Globus pallidus (tissue), 1 donor: ENCODE results near the gene CD40.

Experiments used
- DNase-seq: peaks from one replicate; pipeline ENCODE4 v3.0.0-alpha.2; 2015; ENCODE audit warnings: low spot score

The CD40 gene

GRCh38 chr20:46148313-46149208 is 30.4 kb downstream of the CD40 start:
- no peak for DNase-seq

DNA sequence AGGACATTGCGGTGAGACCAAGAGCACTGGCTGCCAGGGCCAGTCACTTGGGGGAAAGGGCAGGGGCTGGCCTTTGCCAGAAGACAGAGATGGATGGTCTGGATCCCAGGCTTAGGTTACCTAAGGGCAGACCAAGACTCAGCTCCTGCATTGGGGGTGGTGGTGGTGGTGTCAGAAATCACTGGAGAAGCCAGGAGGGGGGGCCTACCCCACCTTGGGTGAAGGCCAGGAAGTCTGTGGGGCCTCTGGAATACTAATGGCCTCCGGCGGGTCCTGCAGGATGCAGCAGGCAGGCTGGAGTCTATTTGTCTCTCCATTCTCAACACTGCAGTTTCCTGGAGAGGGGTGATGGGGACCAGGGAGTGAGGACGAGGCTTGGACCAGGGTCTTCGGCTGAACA is 32.8 kb downstream of the CD40 start:
- peak; percentile 16 for DNase-seq

- no peak for DNase-seq
These were observed 33.8 kb downstream of the CD40 start for GRCh38 chr20:46151936-46152335.

- no peak for DNase-seq
These were observed 34.9 kb downstream of the CD40 start for GRCh38 chr20:46152824-46153586.

GRCh38 chr20:46154305-46154704 is 36.2 kb downstream of the CD40 start:
- no peak for DNase-seq

GRCh38 chr20:46154796-46155195 is 36.7 kb downstream of the CD40 start:
- no peak for DNase-seq

GRCh38 chr20:46156065-46156464 is 38.0 kb downstream of the CD40 start:
- DNase-seq: no peak

GRCh38 chr20:46157076-46157592 is 39.0 kb downstream of the CD40 start:
- no peak for DNase-seq

DNA sequence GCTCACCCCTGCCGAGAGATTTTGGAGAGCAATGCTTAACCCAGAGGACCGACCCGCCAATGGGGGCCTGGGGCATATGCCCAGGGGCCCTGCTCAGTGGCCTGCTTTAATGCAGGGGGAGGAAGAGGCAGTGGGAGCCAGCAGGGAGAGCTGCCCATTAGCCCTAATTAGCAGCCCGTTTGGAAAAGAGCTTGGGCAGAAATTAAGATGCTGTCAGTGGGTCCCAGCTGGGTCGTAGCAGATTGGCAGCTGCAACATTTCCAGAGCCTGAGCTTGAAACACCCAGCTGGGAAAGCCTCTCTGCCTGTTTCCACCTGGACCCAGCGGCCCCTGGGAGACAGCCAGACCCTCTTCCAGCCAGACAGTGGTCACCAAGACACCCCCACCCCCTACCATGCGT is 39.5 kb downstream of the CD40 start:
- no peak for DNase-seq

DNA sequence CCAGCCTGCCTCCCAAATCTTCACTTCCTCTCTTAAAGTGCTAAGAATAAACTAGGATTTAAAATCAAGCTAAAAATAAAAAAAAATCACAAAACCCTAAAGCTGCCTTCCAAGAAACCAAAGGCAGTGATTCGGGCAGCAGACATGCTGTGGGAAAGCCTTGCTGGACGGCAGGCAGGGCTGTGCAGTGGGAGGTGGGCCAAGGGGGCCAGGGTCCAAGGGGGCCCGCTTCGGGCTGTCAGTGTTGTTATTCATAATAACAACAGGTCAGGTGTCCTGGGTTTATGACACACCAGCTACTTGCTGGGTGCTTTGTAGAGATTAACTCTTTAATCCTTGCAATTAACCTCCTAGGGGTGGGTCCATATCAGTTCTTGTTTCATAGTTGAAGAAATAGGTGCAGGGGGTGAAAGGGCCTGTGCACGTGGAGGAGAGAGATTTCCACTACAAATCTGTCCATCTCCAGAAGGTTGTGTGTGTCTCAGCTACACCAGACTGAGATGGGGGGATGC is 40.4 kb downstream of the CD40 start:
- no peak for DNase-seq

DNA sequence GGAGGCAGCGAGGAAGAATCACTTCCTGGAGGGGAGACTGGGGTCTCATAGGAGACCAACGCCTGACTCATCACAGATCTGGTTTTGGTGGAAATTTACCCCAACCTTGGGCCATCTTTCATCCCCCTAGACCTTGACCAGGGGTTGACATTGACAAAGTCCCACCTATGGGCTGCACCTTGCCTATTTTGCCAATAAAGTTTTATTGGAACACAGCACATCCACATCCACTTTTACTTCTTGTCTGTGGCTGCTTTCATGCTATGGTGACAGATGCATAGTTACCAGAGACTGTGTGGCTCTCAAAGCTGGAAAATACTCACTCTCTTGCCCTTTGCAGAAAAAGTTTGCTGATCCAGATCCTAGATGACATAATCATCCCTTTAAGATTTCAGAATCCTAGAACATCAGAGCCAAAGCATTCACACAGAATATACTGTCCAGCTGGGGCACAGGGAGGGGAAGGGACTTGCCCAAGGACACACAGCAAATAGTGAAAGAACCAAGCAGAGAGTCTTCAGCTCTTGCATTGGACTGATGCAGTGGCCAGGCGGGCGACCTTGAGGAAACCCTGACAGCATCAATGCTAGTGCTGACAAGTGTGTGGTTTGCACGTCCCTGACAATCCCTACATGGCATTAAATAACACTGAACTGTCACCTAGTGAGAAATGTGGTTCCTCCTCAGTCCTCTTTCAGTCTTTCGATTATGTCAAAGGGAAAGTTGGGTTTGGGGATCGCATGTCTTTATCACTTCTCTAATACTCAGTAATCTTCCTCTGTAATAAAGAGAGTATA is 41.2 kb downstream of the CD40 start:
- no peak for DNase-seq

GRCh38 chr20:46160661-46161060 is 42.5 kb downstream of the CD40 start:
- DNase-seq: no peak

- DNase-seq: no peak
These were observed 43.8 kb downstream of the CD40 start for GRCh38 chr20:46161921-46162320.

DNA sequence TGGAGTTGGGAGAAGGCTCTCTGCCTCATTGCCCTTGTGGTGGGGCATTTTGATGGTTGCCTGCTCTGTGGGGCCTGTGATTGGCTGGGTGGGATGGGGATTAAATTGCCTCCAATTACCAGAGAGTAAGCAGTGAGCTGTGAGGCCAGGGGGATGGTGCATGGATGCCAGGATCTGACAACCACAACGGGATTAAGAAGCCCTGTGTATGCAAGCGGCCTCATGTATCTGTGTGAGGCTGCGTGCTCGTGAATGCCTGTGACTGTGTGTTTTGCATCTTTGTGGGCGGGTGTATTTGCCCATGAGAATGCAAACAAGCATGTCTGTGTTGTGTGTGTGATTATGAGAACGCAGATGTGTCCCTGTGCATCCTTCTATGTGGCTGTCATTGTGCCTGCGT is 46.1 kb downstream of the CD40 start:
- DNase-seq: no peak

- DNase-seq: no peak
These were observed 49.0 kb downstream of the CD40 start for GRCh38 chr20:46167080-46167479.

DNA sequence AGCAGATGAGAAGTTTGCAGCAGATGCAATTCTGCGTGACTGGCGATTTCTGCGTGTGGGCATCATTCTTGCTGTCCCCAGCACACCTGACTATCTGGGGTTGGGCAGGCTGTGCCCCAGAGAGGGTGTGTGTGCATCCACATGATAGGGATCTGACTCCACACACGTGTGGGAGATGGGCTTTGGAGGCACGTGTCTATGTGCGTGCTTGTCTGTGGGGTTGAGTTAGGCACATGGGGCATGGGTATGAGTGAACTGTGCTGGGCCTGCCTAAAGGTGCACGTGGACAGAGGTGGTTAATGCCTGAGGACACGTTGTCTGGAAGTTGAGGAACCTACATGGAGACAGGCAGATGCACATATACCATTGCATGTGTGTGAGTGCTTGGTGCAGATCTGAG is 50.3 kb downstream of the CD40 start:
- no peak for DNase-seq

- DNase-seq: no peak
These were observed 51.4 kb downstream of the CD40 start for GRCh38 chr20:46169245-46170171.

- no peak for DNase-seq
These were observed 53.4 kb downstream of the CD40 start for GRCh38 chr20:46171476-46171875.

GRCh38 chr20:46171909-46172308 is 53.8 kb downstream of the CD40 start:
- no peak for DNase-seq

DNA sequence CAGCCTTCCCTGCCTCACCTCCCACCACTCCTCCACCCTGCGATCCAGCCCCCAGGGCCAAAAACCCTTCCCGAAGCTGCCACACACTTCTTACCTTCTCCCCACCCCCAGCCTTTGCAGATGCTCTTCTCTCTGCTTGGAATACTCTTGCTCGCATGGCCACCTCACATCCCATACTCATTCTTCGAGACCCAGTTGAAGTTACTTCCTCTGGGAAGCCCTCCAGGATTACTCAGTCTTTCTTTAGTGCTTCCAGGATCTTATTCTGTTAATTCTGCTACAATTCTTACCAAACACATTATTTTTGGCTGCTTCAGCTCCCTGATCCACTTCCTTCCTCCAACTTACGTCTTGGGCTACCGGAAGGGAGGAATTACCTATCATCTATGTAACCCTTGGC is 54.3 kb downstream of the CD40 start:
- DNase-seq: no peak

DNA sequence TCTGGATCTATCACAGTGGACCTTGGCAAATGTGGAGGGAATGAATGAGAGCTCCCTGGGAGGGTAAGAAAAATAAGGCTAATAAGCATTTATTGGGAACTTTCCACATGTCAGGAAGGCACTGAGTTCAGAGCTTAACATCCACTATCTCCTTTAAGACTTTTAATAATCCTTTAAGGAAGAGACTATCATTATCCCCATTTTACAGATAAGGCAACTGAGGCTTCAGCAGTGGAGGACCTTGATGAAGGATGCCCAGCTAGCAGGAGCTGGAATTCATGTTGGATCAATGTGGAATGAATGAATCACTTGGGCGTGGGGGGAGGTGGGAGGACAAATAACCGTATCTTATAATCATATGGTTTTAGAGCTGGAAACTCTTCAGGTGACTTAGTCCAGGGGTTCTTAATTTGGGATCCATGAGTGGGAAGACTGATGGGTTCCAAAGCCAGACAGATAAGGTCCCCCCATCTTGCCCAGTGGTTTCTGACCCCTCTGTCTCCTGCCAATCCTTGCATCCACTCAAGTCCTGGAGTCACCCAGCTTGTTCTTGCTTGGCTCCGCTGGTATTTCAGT is 54.9 kb downstream of the CD40 start:
- no peak for DNase-seq
